GM18505 (cell line): ENCODE data around the gene ACVRL1.

ENCODE experiments used
- ATAC-seq: cut with Tn5 transposase; IDR thresholded peaks from one replicate; pipeline ENCODE4 v1.9.1; 2021; ENCODE audit not compliant: unreplicated experiment
- POLR2A ChIP-seq: IDR thresholded peaks from 4 replicates; pipeline ENCODE4 v1.6.1; 2011; ENCODE audit warnings: borderline replicate concordance; ENCODE audit not compliant: insufficient read depth, insufficient read length; ENCODE audit errors: extremely low read depth

ACVRL1 gene

DNA sequence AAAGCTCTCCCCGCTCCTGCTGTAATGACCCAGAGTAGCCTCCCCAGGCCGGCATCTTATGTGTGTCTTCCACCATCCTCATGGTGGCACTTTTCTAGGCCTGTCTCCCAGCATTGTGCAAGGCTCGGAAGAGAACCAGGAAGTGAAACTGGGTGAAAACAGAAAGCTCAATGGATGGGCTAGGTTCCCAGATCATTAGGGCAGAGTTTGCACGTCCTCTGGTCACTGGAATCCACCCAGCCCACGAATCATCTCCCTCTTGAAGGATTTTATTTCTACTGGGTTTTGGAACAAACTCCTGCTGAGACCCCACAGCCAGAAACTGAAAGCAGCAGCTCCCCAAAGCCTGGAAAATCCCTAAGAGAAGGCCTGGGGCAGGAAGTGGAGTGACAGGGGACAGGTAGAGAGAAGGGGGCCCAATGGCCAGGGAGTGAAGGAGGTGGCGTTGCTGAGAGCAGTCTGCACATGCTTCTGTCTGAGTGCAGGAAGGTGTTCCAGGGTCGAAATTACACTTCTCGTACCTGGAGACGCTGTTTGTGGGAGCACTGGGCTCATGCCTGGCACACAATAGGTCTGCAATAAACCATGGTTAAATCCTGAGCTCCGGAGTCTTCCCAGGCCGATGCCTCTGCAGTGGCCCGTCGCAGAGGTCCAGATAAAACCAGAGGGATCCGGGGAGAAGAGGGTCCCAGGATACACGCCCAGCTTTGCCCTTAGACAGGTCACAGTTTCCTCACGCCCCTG is 15.6 kb downstream of the ACVRL1 start:
- TF ChIP-seq POLR2A, result no peak
- ATAC-seq, result no peak

DNA sequence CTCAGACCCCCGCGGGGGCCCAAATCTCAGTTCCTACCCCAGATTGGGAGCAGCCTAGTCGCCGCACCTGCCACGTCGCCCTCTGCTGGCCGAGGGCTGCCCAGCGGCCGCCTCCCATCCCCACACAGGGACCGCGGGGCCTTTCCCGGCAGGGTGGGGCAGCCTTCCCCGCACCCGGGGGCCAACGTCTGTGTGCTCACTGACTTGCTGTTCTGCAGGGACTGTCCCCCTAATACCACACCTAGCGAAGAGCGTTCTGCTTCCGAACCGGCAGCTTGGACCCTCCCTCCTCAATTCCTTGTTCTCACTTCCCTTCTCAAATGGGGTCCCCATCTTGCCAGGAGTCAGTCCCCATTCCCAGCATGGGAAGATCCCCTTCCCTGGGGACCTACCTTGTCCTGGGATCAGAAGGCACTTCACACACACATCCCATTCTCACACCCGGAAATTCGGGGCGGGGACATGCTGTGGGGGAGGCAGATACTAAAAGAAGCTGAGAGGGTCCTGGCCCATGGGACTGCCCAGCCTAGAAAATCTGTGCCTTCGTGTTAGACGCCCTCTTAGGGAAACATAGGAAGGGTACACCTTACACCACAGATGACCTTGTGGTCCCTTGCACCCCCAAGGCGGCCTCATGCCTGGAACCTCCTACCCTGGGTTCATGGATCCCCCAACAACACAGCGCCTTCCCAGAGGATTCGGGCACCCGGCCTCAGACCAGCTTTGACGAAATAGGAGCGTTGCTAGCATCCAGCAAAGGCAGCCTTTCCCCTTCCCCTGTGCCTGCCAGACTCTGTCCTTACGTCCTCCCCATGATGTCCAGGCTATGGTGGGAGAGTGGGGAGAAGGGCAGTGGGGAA is 16.4 kb downstream of the ACVRL1 start:
- no peak for TF ChIP-seq POLR2A
- ATAC-seq, result no peak

GRCh38 chr12:51924551-51925319 is 17.4 kb downstream of the ACVRL1 start:
- no peak for TF ChIP-seq POLR2A
- ATAC-seq, result no peak

- ATAC-seq, result no peak
- TF ChIP-seq POLR2A, result no peak
Observed at GRCh38 chr12:51925346-51926063, 18.2 kb downstream of the ACVRL1 start.

GRCh38 chr12:51926064-51926632 is 18.8 kb downstream of the ACVRL1 start:
- no peak for TF ChIP-seq POLR2A
- no peak for ATAC-seq

GRCh38 chr12:51926718-51927117 is 19.4 kb downstream of the ACVRL1 start:
- TF ChIP-seq POLR2A, result no peak
- ATAC-seq, result no peak

- TF ChIP-seq POLR2A, result no peak
- ATAC-seq, result no peak
Observed at GRCh38 chr12:51932218-51933076, 25.1 kb downstream of the ACVRL1 start.

DNA sequence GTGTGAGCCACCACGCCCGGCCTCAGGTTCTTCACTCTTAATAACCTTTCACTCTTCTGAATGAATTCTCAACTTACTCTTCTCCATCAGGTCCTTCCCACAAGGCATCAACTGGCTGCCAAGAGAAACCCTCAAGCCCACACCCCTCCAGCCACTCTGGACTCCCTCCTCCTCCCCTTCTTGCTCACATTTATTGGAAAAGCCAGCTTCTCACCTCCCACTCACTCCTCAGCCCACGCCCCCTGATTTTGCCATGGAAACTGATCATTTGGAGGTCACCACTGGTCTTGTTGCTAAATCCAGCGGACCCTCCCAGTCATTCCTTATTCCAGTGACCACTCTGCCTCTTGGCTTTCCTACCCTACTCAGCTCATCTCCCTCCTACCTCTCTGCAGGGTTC is 26.8 kb downstream of the ACVRL1 start:
- ATAC-seq, result no peak
- TF ChIP-seq POLR2A, result no peak

DNA sequence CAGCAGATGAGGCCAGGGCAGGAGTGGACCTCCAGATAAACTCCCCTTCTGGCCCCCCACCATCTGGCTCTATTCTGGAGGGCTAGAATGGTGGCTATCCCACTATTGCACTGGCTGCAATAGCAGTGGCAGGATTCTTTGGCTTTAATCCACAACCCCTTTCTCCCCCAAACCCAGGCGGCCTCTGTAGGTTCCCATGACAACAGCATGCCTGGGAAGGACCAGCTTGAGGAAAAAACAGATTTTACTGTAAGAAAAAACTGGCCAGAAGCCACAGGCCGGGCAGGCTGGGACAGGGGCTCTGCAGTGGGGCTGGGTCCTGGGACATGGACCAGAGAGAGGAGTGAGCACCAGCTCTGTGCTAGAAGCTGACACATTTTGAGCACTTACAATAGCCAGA is 30.6 kb downstream of the ACVRL1 start:
- TF ChIP-seq POLR2A, result no peak
- no peak for ATAC-seq

- no peak for TF ChIP-seq POLR2A
- ATAC-seq, result no peak
Observed at GRCh38 chr12:51938726-51939125, 31.4 kb downstream of the ACVRL1 start.

DNA sequence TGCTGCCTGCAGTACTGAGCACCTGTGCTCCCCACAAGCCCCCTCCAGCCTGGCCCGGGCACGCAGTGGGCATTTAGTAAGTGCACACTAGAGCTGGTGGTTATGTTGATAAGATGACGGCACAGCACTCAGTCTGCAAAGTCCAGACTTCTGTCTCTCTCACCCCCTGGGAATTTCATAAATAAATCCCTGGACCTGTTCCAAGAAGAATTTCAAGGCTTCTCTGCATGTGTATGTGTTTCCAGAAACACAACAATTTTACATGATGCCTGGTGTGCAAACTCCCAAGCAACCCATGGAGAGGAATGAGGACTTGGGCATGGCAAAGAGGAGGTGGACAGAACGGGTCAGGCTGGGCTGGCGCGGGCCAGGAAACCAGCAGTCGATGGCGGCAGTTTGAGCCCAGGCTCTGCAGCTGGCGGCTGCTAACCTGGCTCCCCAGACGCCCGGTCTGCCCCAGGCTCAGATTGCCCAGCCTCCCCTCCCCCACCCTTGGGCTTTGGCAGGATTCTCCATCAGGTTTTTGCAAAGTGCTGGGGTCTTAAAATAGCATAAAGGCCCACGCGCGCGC is 33.8 kb downstream of the ACVRL1 start:
- no peak for ATAC-seq

GRCh38 chr12:51941604-51942003 is 34.3 kb downstream of the ACVRL1 start:
- ATAC-seq, result no peak
- TF ChIP-seq POLR2A, result no peak

More for the DNA sequence above, 33.8 kb downstream of the ACVRL1 start:
- TF ChIP-seq POLR2A, result no peak

DNA sequence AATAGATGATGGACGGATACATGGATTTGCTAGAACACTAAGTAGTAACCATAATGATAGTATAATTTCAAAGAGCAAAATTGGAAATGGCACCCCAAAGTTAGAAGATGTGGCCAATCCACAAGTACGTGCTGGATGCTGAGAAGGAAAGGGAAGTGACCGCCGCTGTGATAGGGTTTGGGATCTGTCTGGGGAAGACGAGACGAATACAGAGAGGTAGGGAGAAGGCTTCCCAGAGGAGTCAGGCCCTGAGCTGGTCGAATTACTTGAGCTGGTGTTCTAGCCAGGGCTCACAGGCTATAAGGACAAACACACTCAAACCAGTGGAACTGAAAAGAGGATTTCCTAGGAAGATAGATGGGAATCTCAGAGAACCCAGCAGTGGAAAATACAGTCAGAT is 34.8 kb downstream of the ACVRL1 start:
- ATAC-seq, result no peak

More for the DNA sequence above, 34.8 kb downstream of the ACVRL1 start:
- TF ChIP-seq POLR2A, result no peak
